Measurements from ENCODE around the gene RAB1A. TPM values are rescaled to one million over a fixed set of nuclear protein-coding genes. Genes with fewer than 3 reads are reported as not detected.

Gene RAB1A
- total RNA-seq, 1 donor from 2014 or later: 114 TPM

- DNase-seq (ENCODE audit: low read depth): no peak
- no peak for TF ChIP-seq CTCF (IDR thresholded peaks at IDR 0.05; ENCODE audit: insufficient read depth, low read length, severe bottlenecking)
Measured at GRCh38 chr2:65116645-65117044, 13.3 kb downstream of the RAB1A start.

GRCh38 chr2:65114921-65115320 lies 15.0 kb downstream of the RAB1A start:
- DNase-seq (ENCODE audit: low read depth) (no peak), FAIRE-seq (no peak)
- TF ChIP-seq CTCF (IDR thresholded peaks at IDR 0.05; ENCODE audit: insufficient read depth, low read length, severe bottlenecking): no peak
- no peak overlapping the region for H3K4me3 ChIP-seq (ENCODE audit: low read depth, low read length)
- H3K27me3 ChIP-seq (ENCODE audit: control insufficient read depth, insufficient read depth, low read length): no peaks in the 10 kb centered on the region
- no peaks in the 10 kb centered on the region for H3K36me3 ChIP-seq (ENCODE audit: control insufficient read depth, insufficient read depth, low read length)

More at GRCh38 chr2:65116645-65117044, 13.3 kb downstream of the RAB1A start:
- Histone ChIP-seq H3K27me3 (ENCODE audit: control insufficient read depth, insufficient read depth, low read length) (no peaks in the 10 kb centered on the region), H3K36me3 (ENCODE audit: control insufficient read depth, insufficient read depth, low read length) (no peaks in the 10 kb centered on the region), H3K4me3 (ENCODE audit: low read depth, low read length) (no peak overlapping the region)
- FAIRE-seq: no peak

- Histone ChIP-seq H3K27me3 (ENCODE audit: control insufficient read depth, insufficient read depth, low read length) (no peaks in the 10 kb centered on the region), H3K4me3 (ENCODE audit: low read depth, low read length) (no peak overlapping the region), H3K36me3 (ENCODE audit: control insufficient read depth, insufficient read depth, low read length) (no peaks in the 10 kb centered on the region)
- TF ChIP-seq CTCF (IDR thresholded peaks at IDR 0.05; ENCODE audit: insufficient read depth, low read length, severe bottlenecking): no peak
- FAIRE-seq (no peak), DNase-seq (ENCODE audit: low read depth) (no peak)
Measured at GRCh38 chr2:65113816-65114215, 16.1 kb downstream of the RAB1A start.

- Histone ChIP-seq H3K27me3 (ENCODE audit: control insufficient read depth, insufficient read depth, low read length) (no peaks in the 10 kb centered on the region), H3K4me3 (ENCODE audit: low read depth, low read length) (no peak overlapping the region), H3K36me3 (ENCODE audit: control insufficient read depth, insufficient read depth, low read length) (no peaks in the 10 kb centered on the region)
- FAIRE-seq (no peak), DNase-seq (ENCODE audit: low read depth) (no peak)
- TF ChIP-seq CTCF (IDR thresholded peaks at IDR 0.05; ENCODE audit: insufficient read depth, low read length, severe bottlenecking): no peak
Measured at GRCh38 chr2:65113229-65113628, 16.7 kb downstream of the RAB1A start.

- H3K36me3 ChIP-seq (ENCODE audit: control insufficient read depth, insufficient read depth, low read length): no peaks in the 10 kb centered on the region
- no peak overlapping the region for H3K4me3 ChIP-seq (ENCODE audit: low read depth, low read length)
- FAIRE-seq (no peak), DNase-seq (ENCODE audit: low read depth) (no peak)
- H3K27me3 ChIP-seq (ENCODE audit: control insufficient read depth, insufficient read depth, low read length): no peaks in the 10 kb centered on the region
- TF ChIP-seq CTCF (IDR thresholded peaks at IDR 0.05; ENCODE audit: insufficient read depth, low read length, severe bottlenecking): no peak
Measured at GRCh38 chr2:65112633-65113032, 17.3 kb downstream of the RAB1A start.

GRCh38 chr2:65108780-65109179 lies 21.1 kb downstream of the RAB1A start:
- TF ChIP-seq CTCF (IDR thresholded peaks at IDR 0.05; ENCODE audit: insufficient read depth, low read length, severe bottlenecking): no peak
- Histone ChIP-seq H3K27me3 (ENCODE audit: control insufficient read depth, insufficient read depth, low read length) (no peaks in the 10 kb centered on the region), H3K36me3 (ENCODE audit: control insufficient read depth, insufficient read depth, low read length) (peaks cover 6% of the 10 kb centered on the region), H3K4me3 (ENCODE audit: low read depth, low read length) (no peak overlapping the region)
- FAIRE-seq (no peak), DNase-seq (ENCODE audit: low read depth) (no peak)

Measured in bronchial epithelial cell (primary cell).